HepG2 (cell line): ENCODE results near the gene WDR49. TPM values are rescaled to one million over a fixed set of nuclear protein-coding genes. Genes with fewer than 3 reads are reported as not detected.

Experiments
- ATAC-seq: fragments of 200-7000 bp; cut with Tn5 transposase; 3 replicates; pipeline ENCODE4 v1.9.1; 2020; ENCODE audit warnings: mild to moderate bottlenecking, moderate library complexity
- BruUV-seq: library from RNA; stranded (reverse); fragments of 400-500 nt; replicated peaks from 2 replicates; lab custom pipeline; 2021; lab: Mats Ljungman, UMichigan
- CTCF ChIA-PET: fragments of 300-600 bp; formaldehyde crosslinking; extraction: SDS; loops from one replicate; lab custom pipeline; 2021; ENCODE audit warnings: low total read pairs, inconsistent platforms, low intra/inter-chr PET ratio; lab: Yijun Ruan, JAX
- POLR2A ChIA-PET: fragments of 350-600 bp; sonication (Branson Sonifier 250); formaldehyde crosslinking; loops from one replicate; lab custom pipeline; 2020; ENCODE audit warnings: antibody characterized with exemption, inconsistent platforms; lab: Yijun Ruan, JAX
- DNase-seq: peaks from one replicate; pipeline ENCODE4 v3.0.0-alpha.2; 2015; ENCODE audit warnings: low spot score
- FAIRE-seq: peaks from 3 replicates; lab custom pipeline; 2011; peaks lifted over from hg19 to GRCh38; lab: Jason Lieb, UNC
- H2AFZ ChIP-seq: one replicate; pipeline ENCODE4 v1.6.1; 2011; ENCODE audit warnings: low read length, inconsistent platforms
- H3K27ac ChIP-seq: fragments of 300-600 bp; 3 replicates; pipeline ENCODE4 v1.8.0; 2011; ENCODE audit warnings: mixed run types, mild to moderate bottlenecking, mixed read lengths, low read length, inconsistent platforms; ENCODE audit not compliant: insufficient read depth; ENCODE audit errors: extremely low read length
- H3K27me3 ChIP-seq, 2 experiments: fragments of 200-600 bp in 1 of 2; 2 replicates in 1 of 2; 3 replicates in 1 of 2; pipeline versions ENCODE4 v1.6.0 to v1.8.0; 2011; ENCODE audit warnings: low read length in 2 of 2, mild to moderate bottlenecking in 2 of 2, moderate library complexity in 2 of 2, inconsistent platforms in 1 of 2; ENCODE audit not compliant: insufficient read depth in 2 of 2, control insufficient read depth in 1 of 2
- H3K36me3 ChIP-seq, 2 experiments: fragments of 200-600 bp in 1 of 2; replicated peaks in 1 of 2; 2 replicates in 1 of 2; 3 replicates in 1 of 2; pipeline versions ENCODE4 v1.5.1 to v1.8.0; 2011; ENCODE audit warnings: low read length in 2 of 2, inconsistent platforms in 1 of 2; ENCODE audit not compliant: insufficient read depth in 2 of 2, control insufficient read depth in 1 of 2
- H3K4me1 ChIP-seq: 2 replicates; pipeline ENCODE4 v1.5.1; 2012; ENCODE audit warnings: low read length, inconsistent platforms; ENCODE audit not compliant: insufficient read depth
- H3K4me2 ChIP-seq: 2 replicates; pipeline ENCODE4 v1.6.0; 2011; ENCODE audit warnings: low read depth, low read length, inconsistent platforms
- H3K4me3 ChIP-seq, 3 experiments: fragments of 200-600 bp in 1 of 3; sonication (generic), shearing (Covaris generic) in 1 of 3; replicated peaks in 1 of 3; 2 replicates each; pipeline ENCODE4 v1.5.1; 2011 to 2016; ENCODE audit warnings: low read length in 3 of 3, inconsistent platforms in 2 of 3, low read depth in 2 of 3, mild to moderate bottlenecking in 2 of 3, control low read depth in 1 of 3, mixed read lengths in 1 of 3; ENCODE audit not compliant: insufficient read depth in 1 of 3
- H3K79me2 ChIP-seq: one replicate; pipeline ENCODE4 v1.6.1; 2011; ENCODE audit warnings: low read length, inconsistent platforms; ENCODE audit not compliant: insufficient read depth
- H3K9ac ChIP-seq: 2 replicates; pipeline ENCODE4 v1.6.0; 2011; ENCODE audit warnings: mild to moderate bottlenecking, low read depth, low read length, inconsistent platforms; ENCODE audit not compliant: insufficient read depth
- H3K9me3 ChIP-seq: 2 replicates; pipeline ENCODE4 v1.5.1; 2012; ENCODE audit warnings: mild to moderate bottlenecking, low read length
- H4K20me1 ChIP-seq: 2 replicates; pipeline ENCODE4 v1.6.0; 2011; ENCODE audit warnings: inconsistent platforms, mild to moderate bottlenecking, low read length, moderate library complexity; ENCODE audit not compliant: insufficient read depth
- GPN1 ChIP-seq: sonication (generic); formaldehyde crosslinking; IDR thresholded peaks from 2 replicates; pipeline ENCODE4 v1.5.1; 2020; ENCODE audit warnings: missing genetic modification reagents, borderline replicate concordance
- KDM6A ChIP-seq: IDR thresholded peaks from 2 replicates; pipeline ENCODE4 v1.6.1; 2016; ENCODE audit warnings: low read depth
- SNRNP70 ChIP-seq: fragments of 200-400 bp; formaldehyde crosslinking; IDR thresholded peaks from 2 replicates; pipeline ENCODE4 v1.6.1; 2017; ENCODE audit warnings: mild to moderate bottlenecking, low read depth, low read length, moderate library complexity
- TRIM22 ChIP-seq: fragments of 450-650 bp; IDR thresholded peaks from 2 replicates; pipeline ENCODE4 v1.6.1; 2017
- ZNF33B ChIP-seq: sonication (generic); formaldehyde crosslinking; IDR thresholded peaks from 2 replicates; pipeline ENCODE4 v1.5.1; 2020; ENCODE audit warnings: mild to moderate bottlenecking, missing genetic modification reagents
- ZNF430 ChIP-seq: sonication (generic); formaldehyde crosslinking; IDR thresholded peaks from 2 replicates; pipeline ENCODE4 v1.9.0; 2021; ENCODE audit warnings: mild to moderate bottlenecking, missing genetic modification reagents
- ZNF768 ChIP-seq: sonication (generic); formaldehyde crosslinking; IDR thresholded peaks from 2 replicates; pipeline ENCODE4 v1.4.0; 2020; ENCODE audit warnings: missing genetic modification reagents
- WGBS: methylation state at CpG from one replicate; pipeline ENCODE4 v1.1.6; 2017; ENCODE audit warnings: low lambda C conversion rate; 5-methylcytosine and 5-hydroxymethylcytosine counted together
- in situ Hi-C: cut with HindIII; loops from 2 replicates; pipeline ENCODE4 v1.10.0; 2017; ENCODE audit warnings: low pct_unique_long_range_greater_than_20kb; ENCODE audit not compliant: extremely low pct_ligation_motif_present
- intact Hi-C: fragments of 100-400 bp; cut with micrococcal nuclease; formaldehyde crosslinking; loops from one replicate; pipeline ENCODE4 v1.10.0; 2022; ENCODE audit not compliant: unreplicated experiment
- polyA plus RNA-seq, 8 experiments: library from polyadenylated mRNA; depleted of rRNA in 3 of 8; stranded (reverse) in 7 of 8; unstranded in 1 of 8; fragments of >200 nt; fragmentation: Illumina TruSeq in 4 of 8; extraction: Trizol in 4 of 8; gene quantifications; 2 replicates each; pipeline versions ENCODE4 v1.2.1 to v1.2.3, GENCODE V29; 2011 to 2016; ENCODE audit warnings: low read depth in 4 of 8, missing spikeins in 1 of 8, mixed read lengths in 1 of 8; ENCODE audit not compliant: insufficient read depth in 1 of 8
- total RNA-seq, 5 experiments: library from RNA; depleted of rRNA; stranded (reverse); fragments of >200 nt; fragmentation: Illumina TruSeq; extraction: Trizol; gene quantifications; 2 replicates each; pipeline ENCODE4 v1.2.3, GENCODE V29; 2016; ENCODE audit warnings: low read depth in 1 of 5
- TF ChIP-seq, protein P1 (sequence below): sonication (generic); formaldehyde crosslinking; IDR thresholded peaks from 2 replicates; pipeline ENCODE4 v1.5.0; 2020; ENCODE audit warnings: mild to moderate bottlenecking, missing genetic modification reagents, borderline replicate concordance

WDR49 gene
- total and polyA plus RNA-seq, 2 of the 13 experiments (the other 11 are each of a cell fraction or from before 2014, with no cell fraction given) = 0.04 TPM; not detected in 1

GRCh38 chr3:167700046-167700445 is 46.3 kb upstream of the WDR49 start (continued):
- TF ChIP-seq, protein P1, sequence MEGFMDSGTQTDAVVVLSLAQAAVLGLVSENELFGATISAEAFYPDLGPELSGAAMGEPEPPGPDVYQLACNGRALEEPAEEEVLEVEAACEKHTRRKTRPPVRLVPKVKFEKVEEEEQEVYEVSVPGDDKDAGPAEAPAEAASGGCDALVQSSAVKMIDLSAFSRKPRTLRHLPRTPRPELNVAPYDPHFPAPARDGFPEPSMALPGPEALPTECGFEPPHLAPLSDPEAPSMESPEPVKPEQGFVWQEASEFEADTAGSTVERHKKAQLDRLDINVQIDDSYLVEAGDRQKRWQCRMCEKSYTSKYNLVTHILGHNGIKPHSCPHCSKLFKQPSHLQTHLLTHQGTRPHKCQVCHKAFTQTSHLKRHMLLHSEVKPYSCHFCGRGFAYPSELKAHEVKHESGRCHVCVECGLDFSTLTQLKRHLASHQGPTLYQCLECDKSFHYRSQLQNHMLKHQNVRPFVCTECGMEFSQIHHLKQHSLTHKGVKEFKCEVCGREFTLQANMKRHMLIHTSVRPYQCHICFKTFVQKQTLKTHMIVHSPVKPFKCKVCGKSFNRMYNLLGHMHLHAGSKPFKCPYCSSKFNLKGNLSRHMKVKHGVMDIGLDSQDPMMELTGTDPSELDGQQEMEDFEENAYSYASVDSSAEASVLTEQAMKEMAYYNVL (CRISPR knock-in tag) = no peak

GRCh38 chr3:167694121-167694520 is 40.4 kb upstream of the WDR49 start:
- CTCF ChIA-PET = no interaction called here
- ATAC-seq = no peak

More at GRCh38 chr3:167694121-167694520, 40.4 kb upstream of the WDR49 start:
- H3K79me2 ChIP-seq = no peaks in the 10 kb centered on the region
- TF ChIP-seq ZNF768 (CRISPR knock-in tag) = no peak
- TF ChIP-seq GPN1 (CRISPR knock-in tag) = no peak
- TF ChIP-seq ZNF33B (CRISPR knock-in tag) = no peak
- no peak for TF ChIP-seq KDM6A (CRISPR knock-in tag)
- no peak for TF ChIP-seq SNRNP70
- no peak for TF ChIP-seq ZNF430 (CRISPR knock-in tag)
- TF ChIP-seq TRIM22 = no peak
- TF ChIP-seq, all 625 proteins: peak for 0
- no peaks in the 10 kb centered on the region for H4K20me1 ChIP-seq
- no peak for DNase-seq
- no peaks in the 10 kb centered on the region for H3K4me1 ChIP-seq
- 98% methylated on average over 2 of the region's 2 CpGs for WGBS
- no peak overlapping the region for H3K4me2 ChIP-seq
- in situ Hi-C loops (loop anchor here (25.0 kb wide), 1 partner anchor 282 kb away; no protein-coding TSS in a partner anchor), intact Hi-C loops (no loop called here)
- H3K27ac ChIP-seq = no peak overlapping the region
- no peak for FAIRE-seq
- H3K4me3 ChIP-seq = no peak overlapping the region
- H2AFZ ChIP-seq = no peak overlapping the region
- no peak overlapping the region for H3K9ac ChIP-seq
- H3K9me3 ChIP-seq = no peaks in the 10 kb centered on the region
- no peaks in the 10 kb centered on the region for H3K27me3 ChIP-seq
- POLR2A ChIA-PET = no interaction called here
- BruUV-seq = no TSS peak
- peaks cover 0 to 42% of the 10 kb centered on the region in 2 experiments; a peak in 3 of 5 replicates for H3K36me3 ChIP-seq
